Thoracic aorta (tissue), 2 donors: ENCODE measurements around the gene MMADHC. TPM values are rescaled to one million over a fixed set of nuclear protein-coding genes. Genes with fewer than 3 reads are reported as not detected.

ENCODE experiments used
- ATAC-seq: fragments of 150-250 bp; one replicate; pipeline ENCODE4 v1.8.0; 2017; ENCODE audit warnings: low read depth; ENCODE audit not compliant: insufficient number of reproducible peaks, low FRiP score
- DNase-seq: peaks from one replicate; pipeline ENCODE4 v3.0.0-alpha.2; 2020; ENCODE audit warnings: low spot score
- H3K27ac ChIP-seq, 2 donors: fragments of 200-600 bp; sonication (generic); 1 replicate in 1 of 2; 2 replicates in 1 of 2; pipeline ENCODE4 v1.5.1; 2016; ENCODE audit warnings: mild to moderate bottlenecking in 2 of 2, moderate library complexity in 2 of 2
- H3K27me3 ChIP-seq: fragments of 200-600 bp; sonication (generic); replicated peaks from 2 replicates; pipeline ENCODE4 v1.6.0; 2016; ENCODE audit warnings: mild to moderate bottlenecking; ENCODE audit not compliant: insufficient read depth
- H3K36me3 ChIP-seq: fragments of 200-600 bp; sonication (generic); one replicate; pipeline ENCODE4 v1.5.1; 2016
- H3K4me1 ChIP-seq, 2 donors: fragments of 200-600 bp; sonication (generic); 1 replicate in 1 of 2; 2 replicates in 1 of 2; pipeline versions ENCODE4 v1.5.1 to v1.6.0; 2016; ENCODE audit warnings: low read depth in 2 of 2, mild to moderate bottlenecking in 1 of 2; ENCODE audit not compliant: control insufficient read depth in 1 of 2
- H3K4me3 ChIP-seq: fragments of 200-600 bp; sonication (generic); 2 replicates; pipeline ENCODE4 v1.5.1; 2016; ENCODE audit warnings: mild to moderate bottlenecking
- H3K9me3 ChIP-seq: fragments of 200-600 bp; sonication (generic); 2 replicates; pipeline ENCODE4 v1.5.1; 2016
- CTCF ChIP-seq: fragments of 200-600 bp; sonication (generic); IDR thresholded peaks from one replicate; pipeline ENCODE4 v1.5.1; 2019; ENCODE audit warnings: antibody characterized with exemption
- total RNA-seq, 2 donors: library from RNA; depleted of rRNA; stranded (reverse); fragments of >200 nt; gene quantifications; one replicate each; pipeline versions ENCODE4 v1.1.0 to v1.2.3, GENCODE V29; 2016

MMADHC gene
- total RNA-seq, 2 donors from 2014 or later = 62.2 to 280 TPM

DNA sequence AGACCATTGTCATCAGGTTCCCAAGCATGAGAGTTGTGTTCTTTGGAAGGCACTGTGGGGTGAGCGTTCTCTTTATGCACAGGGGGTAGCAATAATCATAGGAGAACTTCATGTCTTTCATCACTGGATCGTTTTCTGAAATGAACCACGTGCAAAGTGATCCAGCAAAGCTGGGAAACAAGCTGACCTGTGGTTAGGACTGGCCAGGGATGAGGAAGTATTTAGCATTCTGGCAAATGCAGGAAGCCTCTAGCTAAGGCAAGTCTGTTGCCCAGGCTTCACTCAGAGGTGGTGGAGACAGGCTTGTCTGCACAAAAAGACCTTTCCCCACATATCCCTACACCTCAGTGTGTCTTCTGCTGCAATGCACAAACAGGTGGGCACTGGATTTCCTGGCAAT lies 58.6 kb downstream of the MMADHC start:
- Histone ChIP-seq H3K27ac (no peak overlapping the region), H3K4me3 (no peak overlapping the region), H3K9me3 (no peaks in the 10 kb centered on the region), H3K4me1 (no peaks in the 10 kb centered on the region), H3K36me3 (no peaks in the 10 kb centered on the region), H3K27me3 (no peaks in the 10 kb centered on the region)
- DNase-seq (no peak), ATAC-seq (no peak)
- no peak for TF ChIP-seq CTCF

- Histone ChIP-seq H3K9me3 (no peaks in the 10 kb centered on the region), H3K27ac (no peak overlapping the region), H3K27me3 (no peaks in the 10 kb centered on the region), H3K36me3 (no peaks in the 10 kb centered on the region), H3K4me3 (no peak overlapping the region), H3K4me1 (no peaks in the 10 kb centered on the region)
- no peak for DNase-seq
- ATAC-seq = no peak
- TF ChIP-seq CTCF = no peak
Observed at GRCh38 chr2:149527998-149528755, 59.4 kb downstream of the MMADHC start.

GRCh38 chr2:149526689-149527088 lies 60.9 kb downstream of the MMADHC start:
- DNase-seq = no peak
- ATAC-seq = no peak
- Histone ChIP-seq H3K4me3 (no peak overlapping the region), H3K27ac (no peak overlapping the region), H3K9me3 (no peaks in the 10 kb centered on the region), H3K36me3 (no peaks in the 10 kb centered on the region), H3K27me3 (no peaks in the 10 kb centered on the region), H3K4me1 (no peaks in the 10 kb centered on the region)
- TF ChIP-seq CTCF = no peak

- H3K36me3 ChIP-seq = no peaks in the 10 kb centered on the region
- H3K4me3 ChIP-seq = no peak overlapping the region
- no peak for ATAC-seq
- H3K4me1 ChIP-seq = no peaks in the 10 kb centered on the region
- no peak for DNase-seq
- H3K9me3 ChIP-seq = no peaks in the 10 kb centered on the region
- H3K27ac ChIP-seq = no peak overlapping the region
- TF ChIP-seq CTCF = no peak
- no peaks in the 10 kb centered on the region for H3K27me3 ChIP-seq
Observed at GRCh38 chr2:149525323-149525722, 62.3 kb downstream of the MMADHC start.
